NOMO-1 treated with DMSO at 0.1 percent for 48 hours (cell line): ENCODE results near the gene ZNF860.

Source experiments
- DNase-seq: peaks from one replicate; lab custom pipeline; 2025; ENCODE audit not compliant: unreplicated experiment; lab: John Stamatoyannopoulos, UW

Gene ZNF860

DNA sequence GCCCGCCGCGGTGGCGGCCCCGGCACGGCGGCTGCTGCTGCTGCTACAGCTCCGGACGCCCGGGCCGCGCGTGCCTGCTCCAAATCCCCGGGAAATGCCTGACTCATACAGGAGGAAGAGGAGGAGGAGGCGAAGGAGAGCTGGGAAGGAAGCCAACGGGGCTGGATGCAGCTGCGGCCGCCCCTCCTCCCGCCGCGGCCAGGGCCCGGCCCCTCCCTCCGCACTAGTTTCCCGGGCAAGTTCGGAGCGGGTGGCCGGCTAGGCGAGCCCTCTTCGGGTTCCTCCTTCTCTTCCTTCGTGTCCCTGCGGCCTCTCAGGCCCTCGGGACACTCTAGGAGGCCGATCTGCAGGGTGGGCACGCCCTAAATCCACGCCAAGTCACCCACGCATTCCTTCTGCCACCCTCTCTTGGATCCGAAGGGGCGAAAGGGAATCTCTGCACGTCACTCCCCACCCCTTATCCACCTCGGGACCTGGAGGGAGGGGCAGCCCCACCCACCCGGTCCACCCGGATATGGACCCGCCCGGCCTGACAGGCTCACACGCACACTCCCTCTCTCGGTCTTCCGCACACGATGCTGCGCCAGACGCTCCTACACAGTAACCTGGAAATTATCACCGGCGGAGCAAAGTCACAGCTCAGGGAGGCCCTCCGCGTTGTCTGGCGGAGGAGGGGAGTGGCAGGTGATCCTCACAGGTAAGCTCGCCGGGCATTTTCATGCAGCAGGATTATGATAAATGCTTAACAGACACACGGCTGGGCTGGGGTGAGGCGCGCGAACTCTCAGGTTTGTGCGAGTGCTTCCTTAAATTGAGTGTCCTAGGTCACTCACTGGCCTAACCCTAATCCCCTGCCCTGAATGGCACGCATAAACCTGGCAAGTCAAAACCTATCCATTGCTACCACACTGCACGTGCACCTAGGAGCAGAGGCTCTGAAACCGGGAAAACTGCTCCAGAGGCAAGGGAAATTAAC, at the start of gene ZNF860, which contains the start of gene OSBPL10:
Gene ZNF860, plus strand, starts transcription at position 545 of the 976 bp plus-strand sequence. CDS start 7,330 bp downstream, outside the sequence.
Gene OSBPL10, minus strand, starts transcription at position 57 of the 976 bp plus-strand sequence. CDS start 83 bp downstream, outside the sequence.
- DNase-seq = no peak

DNA sequence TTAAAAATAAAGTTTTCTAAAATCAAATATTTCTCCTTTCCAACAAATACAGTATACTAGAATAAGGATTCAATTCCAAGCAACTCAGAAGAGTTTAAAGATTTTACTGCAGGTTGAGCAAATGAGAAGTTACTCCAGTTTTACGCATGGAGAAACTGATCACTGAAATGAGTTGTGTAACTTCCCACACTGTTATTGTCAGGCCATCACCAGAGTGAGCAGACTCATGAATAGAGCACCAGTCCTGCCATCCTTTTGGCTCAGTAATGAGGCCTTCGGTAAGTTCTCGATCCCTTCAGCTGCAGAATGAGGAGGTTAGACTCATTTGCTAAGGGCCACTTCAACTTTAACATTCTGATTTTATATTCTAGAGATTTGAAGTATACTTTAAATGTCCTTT, 48.6 kb upstream of the ZNF860 start:
- DNase-seq = no peak

DNA sequence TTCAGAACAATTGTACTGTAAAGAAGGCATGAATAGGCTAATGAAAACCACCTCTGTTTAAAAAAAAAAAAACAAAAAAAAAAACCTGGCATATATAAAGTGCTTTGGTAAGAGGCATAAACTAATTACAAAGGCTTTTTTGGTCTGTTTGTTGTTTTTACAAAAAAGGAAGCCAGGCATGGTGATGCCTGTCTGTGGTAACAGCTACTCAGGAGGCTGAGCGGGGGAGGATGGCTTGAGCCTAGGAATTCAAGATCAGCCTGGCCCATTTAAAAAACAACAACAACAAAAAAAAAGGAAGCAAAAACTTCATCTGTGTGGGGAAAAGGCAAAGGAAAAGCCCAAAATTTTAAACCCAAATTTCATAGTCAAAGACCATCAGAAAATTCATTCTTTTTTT, 47.5 kb upstream of the ZNF860 start:
- DNase-seq = no peak

DNA sequence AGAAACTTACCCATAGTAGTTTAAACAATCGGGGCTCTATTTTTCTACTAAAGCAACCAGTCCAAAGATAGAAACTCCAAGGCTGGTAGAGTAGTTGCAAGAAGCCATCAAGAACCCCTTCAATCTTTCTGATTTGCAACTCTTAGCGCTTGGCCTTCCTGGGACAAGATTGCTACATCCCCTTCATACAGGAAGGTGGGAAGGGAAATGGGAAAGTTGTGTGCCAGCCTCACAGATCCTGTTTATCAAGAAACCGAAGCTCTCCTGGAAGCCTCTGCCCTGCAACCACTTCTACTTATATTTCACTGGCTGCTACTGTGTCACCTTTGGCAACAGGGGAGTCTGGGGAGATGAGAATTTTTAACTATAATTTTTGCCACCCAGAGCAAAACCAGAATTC, 46.7 kb upstream of the ZNF860 start:
- DNase-seq = no peak

DNA sequence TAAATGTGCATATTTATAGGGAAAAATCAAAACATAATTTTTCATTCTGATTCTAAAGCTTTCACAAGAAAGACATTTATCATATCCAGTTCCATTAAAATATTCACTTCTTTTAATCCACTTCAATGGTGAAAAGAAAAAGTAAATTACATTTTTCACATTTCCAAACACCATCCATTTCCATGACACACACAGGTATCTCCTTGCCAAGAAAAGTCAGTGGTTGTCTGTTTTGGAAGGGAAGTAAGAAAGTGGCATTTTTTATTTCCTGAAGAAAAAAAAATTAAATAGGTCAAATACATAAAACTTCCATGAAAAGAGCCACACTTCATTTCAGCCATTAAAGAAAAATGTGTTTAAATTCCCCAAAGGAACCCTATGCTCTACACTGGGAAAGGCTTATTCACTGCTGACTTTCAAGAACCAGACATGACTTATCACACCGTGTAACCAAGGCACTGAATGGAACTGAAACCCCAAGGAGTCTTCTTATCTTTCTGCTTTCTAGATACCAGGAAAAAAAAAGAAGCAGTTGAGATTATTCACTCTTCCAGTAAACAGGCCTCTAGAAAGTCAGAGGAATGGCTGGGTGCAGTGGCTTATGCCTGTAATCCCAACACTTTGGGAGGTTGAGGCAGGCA, 45.0 kb upstream of the ZNF860 start:
- no peak for DNase-seq

DNA sequence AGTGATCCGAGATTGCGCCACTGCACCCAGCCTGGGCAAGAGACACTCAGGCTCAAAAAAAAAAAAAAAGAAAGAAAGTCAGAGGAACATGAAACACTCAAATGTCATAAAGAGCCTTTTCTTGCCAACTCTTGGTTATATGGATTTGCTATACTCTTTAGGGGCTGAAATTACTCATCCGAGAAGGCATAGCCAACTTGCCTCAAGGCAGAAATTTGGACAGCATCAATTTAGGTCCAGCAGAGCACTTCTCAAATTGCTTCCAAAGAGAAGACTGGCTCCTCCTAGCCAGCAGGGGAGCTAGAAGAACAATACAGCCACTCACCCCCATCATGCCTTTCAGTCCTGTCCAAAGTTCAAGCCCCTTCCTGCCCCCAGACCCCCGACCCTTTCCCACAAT, 44.3 kb upstream of the ZNF860 start:
- no peak for DNase-seq

DNA sequence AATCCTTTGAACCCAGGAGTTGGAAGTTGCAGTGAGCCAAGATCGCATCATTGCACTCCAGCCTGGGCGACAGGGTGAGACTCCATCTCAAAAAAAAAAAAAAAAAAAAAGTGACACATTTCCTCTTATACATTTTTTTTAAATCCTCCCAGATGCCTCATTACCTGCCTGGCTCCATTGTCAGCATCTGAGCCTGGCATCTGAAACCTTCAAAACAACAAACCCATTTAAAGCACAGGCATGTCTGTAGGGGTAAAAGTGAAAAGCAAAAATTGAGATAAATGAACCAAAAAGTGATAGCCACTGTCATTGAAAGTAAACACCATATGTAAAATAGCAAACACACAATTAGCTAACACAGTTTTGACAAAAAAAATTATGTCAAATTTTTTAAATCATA, 39.1 kb upstream of the ZNF860 start:
- DNase-seq = no peak

DNA sequence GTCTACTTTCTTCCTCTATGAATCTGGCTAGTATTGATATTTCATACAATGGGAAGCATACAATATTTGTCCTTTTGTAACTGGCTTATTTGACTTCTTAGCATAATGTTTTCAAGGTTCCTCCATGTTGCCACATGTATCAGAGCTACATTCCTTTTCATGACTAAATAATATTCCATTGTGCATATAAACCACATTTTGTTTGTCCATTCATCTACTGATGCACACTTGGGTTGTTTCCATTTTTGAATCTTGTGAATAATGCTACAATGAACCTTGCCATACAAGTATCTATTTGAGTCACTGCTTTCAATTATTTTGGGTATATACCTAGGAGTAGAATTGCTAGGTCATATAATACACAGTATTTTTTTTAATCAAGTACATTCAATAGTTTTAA, 38.5 kb upstream of the ZNF860 start:
- no peak for DNase-seq

DNA sequence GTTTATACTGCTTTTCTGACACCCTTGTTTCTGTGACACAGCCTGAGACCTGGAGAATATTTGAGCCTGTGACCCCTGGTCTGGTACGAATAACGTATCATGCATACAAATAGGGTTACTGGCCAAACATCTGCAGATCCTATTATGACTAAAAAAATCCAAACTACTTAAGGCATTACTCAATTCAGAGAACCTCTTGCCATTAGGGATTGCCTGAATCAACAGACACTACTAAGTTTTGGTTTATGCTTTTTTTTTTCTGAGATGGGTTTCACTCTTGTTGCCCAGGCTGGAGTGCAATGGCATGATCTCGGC, 35.9 kb upstream of the ZNF860 start:
- DNase-seq = no peak

DNA sequence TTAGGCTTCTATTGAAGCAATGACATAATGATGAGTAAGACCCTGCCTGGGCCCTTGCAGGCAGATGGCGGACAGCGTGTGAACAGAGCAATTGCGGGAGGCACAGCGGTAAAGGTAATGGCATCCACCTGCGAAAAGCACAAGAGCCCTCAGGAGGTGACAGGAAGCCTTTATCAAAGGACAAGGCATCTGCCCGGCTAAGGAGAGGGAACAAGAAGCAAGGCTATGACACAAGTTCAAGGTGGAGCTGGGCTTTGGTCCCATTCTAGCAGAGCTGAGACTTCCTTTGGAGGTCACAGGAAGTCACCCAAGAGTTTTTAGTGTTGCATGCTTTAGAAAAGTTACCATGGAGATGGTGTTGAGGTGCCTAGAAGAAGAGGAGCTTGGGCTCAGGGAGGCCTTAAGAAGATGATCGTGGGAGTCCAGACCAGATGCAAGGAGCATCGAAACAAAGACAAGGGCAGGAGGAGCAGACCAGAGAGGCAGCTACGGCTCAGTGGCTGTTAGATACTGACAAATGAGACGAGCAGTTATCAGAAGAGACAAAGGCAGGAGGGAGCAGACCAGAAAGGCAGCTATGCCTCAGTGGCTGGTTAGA, 35.0 kb upstream of the ZNF860 start:
- no peak for DNase-seq

DNA sequence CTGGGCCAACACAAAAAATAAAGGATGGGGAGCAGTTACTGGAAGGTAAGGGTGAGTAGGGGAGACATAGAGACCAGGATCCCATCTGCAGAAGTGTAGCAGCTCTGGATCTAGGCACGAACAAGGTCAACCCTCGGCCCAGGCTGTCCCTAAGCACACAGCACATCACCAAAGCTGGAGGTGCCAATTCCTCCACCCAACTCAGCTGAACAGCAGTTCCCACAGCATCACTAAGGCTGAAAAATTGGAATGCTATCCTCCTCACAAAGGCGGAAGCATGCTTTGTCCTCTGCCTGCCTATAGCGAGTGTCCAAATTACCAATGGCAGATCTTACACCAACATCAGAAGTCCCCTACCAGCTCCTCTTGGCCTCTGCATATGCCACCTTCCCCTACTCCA, 34.4 kb upstream of the ZNF860 start:
- no peak for DNase-seq

DNA sequence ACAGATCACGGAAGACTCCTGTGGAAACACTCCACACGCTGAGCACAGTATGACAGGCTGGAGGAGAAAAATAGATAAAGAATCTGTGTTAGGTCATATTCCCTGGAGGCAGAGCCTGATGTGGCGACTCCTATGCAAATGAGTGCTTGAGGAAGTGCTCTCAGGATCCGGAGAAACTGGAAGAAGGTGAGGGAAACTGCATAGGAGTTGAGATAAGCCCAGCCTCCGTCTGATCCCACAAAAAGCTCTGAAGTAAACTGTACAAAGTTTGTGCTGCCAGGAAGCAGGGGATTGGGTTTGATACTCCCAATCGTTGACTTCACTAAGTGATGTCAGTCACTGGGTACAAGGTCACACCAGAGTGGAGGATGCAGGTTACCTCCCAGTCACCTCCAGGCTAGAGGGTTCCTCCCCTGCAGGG, 33.9 kb upstream of the ZNF860 start:
- no peak for DNase-seq

DNA sequence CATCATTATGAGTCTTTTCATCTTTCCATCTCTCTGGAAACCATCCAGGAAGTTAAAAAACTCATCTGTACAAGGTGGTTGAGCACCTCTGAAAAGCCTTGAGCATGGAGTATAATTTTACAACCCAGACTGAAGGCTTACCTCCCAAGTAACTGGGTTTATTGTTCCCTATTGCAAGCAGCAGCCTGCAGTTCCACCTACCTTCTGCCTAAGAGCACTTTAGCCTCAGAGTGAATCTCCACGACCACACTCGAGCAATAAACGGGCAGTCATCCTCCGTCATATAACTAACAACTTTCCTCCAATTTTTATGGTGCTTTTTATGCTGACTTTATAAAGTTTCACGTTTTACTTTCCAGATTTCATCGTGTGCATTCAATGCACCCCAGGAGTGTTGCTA, 33.3 kb upstream of the ZNF860 start:
- DNase-seq = no peak

DNA sequence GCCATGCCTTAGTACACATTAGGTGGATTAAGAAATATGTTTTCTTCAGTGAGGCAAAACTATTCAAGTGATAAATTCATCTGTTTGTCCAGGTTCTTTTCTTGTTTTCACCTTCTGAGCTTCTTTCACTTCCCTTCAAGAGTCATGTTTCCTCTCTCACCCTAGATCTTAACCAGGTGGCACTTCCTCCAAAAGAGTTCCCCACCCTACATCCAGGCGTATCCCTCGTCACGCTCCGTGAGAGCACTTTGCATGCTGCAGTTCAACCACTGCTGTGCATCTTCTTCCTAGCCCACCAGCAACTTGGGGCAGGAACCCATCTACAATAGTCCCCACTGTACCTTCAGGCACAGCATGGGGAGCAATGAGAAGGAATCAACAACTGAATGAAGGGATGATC, 29.3 kb upstream of the ZNF860 start:
- DNase-seq = peak; percentile 11

DNA sequence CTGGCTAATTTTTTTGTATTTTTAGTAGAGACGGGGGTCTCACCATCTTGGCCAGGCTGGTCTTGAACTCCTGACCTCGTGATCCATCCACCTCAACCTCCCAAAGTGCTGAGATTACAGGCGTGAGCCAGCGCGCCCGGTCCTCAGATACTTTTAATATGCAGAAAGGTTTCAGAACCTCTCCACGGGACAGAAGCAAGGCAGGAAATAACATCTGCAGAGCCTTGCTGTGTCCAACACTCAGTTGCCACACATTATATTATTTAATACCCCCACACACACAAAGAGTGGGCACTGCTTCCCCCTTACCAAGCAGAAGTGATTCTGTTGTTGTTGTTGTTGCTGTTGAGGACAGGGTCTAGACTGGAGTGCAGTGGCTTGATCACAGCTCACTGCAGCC, 28.5 kb upstream of the ZNF860 start:
- DNase-seq = no peak

DNA sequence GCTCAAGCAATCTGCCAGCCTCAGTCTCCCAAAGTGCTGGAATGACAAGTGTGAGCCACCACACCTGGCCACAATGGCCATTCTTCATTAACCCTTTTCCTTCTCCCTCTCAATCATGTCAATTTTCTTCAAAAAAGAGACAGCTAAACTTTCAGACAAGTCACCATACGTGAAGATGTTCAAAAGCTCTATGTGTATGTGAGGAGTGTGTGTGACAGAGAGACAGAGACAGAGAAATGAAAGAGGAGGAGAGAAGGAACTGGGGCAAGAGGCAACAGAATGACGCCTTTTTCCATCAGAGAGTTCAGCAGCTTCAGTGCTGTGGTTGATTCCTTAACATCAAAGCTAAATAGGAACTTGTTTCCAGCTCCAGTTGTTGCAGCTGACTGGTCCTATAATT, 27.9 kb upstream of the ZNF860 start:
- no peak for DNase-seq

DNA sequence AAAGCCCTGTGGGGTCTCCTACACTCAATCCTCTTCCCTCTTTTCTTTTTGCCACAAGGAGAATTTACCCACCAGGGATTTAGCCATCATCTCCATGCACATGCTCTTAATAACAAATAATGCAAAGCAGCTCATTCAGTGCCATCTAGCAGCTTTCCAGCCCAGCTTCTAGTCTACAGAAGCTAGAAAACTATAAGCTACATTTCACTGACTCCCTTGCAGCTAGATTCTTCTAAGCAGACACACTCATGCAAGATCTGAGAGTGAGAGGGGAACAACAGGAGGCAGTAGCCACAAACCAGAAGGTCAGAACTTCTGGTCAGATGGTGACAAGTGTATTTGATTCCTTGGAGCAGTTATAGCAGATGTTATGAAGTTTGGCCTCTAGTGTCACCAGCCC, 26.0 kb upstream of the ZNF860 start:
- no peak for DNase-seq

DNA sequence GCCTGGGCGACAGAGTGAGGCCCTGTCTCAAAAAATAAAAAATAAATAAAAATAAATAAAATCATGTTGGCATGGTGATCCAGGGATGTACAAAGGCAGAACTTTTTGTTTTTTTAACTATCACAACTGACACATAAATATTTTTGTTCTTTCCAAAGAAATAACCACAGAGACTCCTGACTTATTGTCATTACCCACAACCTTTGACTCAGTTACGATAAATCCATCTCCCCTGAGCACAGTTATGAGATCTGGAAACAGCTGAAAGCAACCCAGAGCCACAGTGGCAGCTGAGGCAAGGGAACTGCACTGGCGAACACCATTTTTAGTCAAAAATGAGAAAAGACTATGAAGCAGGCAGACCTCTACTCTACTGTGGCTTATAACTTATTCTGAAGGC, 24.4 kb upstream of the ZNF860 start:
- DNase-seq = no peak

DNA sequence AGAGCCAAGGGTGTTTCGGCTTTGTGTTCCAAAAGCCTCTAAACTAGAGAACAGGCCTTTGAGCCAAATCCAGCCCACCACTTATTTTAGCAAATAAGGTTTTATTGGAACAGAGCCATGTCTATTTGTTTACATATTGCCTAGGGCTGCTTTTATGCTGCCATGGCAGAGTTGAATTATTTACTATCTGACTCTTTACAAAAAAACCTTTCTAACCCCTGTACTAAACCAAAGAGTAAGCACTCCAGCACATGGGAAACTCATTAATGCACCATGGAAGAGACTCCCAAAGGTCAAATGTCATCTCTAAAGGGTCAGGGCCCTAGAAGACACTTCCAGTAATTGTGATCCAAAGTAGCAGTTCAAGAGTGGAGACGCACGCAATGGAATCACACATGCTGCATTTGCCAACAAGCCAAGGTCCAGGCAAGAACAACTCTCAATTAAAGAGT, 22.8 kb upstream of the ZNF860 start:
- DNase-seq = no peak

DNA sequence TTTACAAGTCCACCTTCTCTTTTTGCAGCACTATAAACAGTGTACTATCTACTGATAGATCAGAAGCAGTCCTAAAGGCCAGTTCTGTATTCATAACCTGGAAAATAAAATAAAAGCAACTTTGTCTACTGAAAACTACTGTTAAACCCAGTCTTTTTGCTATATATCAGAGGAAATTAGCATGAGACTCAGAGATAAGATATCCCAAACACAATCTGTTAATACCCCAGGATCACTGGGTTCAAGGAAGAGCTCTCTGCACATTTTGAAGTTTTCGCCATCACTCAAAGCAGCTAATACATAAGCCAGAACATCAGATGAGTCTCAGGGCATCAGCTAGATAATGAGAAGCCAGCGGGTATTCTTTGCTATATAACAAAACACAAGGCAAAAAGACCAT, 22.3 kb upstream of the ZNF860 start:
- no peak for DNase-seq

DNA sequence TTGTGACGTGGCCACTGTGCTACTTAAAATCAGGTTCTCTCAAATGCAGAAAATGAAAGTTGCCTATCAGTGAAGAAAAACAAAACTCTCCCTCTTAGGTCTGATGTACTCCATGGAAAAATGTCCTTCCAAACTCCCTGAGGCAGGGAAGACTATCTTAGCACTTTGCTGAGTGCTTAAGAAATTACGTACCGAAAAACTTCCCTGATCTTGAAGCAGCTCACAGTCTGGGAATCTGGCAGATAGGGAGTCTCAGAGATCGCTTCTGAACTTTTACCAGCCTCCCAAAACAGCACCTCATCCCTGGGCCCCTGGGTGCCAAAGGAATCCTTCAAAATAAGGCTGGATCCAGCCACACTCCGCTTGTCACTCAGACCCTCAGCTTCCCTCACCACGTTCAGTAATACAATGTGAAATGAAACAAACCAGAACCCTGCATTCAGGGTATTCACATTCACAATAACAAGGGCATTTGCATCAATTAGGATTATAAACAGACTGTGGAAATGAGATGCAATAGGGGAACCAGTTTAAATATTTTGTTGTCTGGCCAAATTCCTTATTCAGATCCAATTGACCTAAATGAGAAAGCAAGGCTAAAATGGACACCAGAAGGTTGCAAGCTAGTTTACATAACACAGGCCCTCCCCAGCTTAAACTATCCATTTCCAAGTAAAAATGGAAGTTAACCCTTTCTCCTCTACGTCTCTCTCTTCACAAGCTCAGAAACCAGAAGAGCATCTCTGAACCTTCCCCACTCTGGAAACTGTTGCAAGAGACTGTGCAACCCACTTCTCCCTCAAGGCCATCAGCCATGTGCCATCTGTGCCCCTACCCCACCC, 21.4 kb upstream of the ZNF860 start:
- DNase-seq = no peak
